ENCODE results near the gene ZNF140.

The ZNF140 gene

DNA sequence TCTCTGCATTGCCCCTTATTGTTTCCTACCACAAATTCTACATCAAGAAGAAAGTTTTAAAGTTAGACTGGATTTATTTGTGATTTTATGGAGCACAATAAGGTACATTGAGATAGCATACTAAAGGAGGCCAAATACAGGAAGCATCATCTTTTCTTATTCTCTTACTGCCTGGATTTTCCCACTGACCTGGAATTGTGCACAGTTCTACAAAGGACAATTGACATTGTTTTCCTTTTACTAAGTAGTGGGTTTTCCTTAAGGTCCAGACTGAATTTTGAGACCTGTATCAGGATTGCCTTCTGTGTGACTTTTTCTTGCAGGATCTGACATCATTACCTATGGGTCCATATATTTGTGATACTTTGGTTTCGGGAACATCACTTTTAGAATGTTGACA is 18.8 kb upstream of the ZNF140 start:
- no peak overlapping the region for H3K27ac ChIP-seq
- TF ChIP-seq CTCF (conservative IDR thresholded peaks at IDR 0.05) (no peak), ZFX (IDR thresholded peaks at IDR 0.05) (no peak)

DNA sequence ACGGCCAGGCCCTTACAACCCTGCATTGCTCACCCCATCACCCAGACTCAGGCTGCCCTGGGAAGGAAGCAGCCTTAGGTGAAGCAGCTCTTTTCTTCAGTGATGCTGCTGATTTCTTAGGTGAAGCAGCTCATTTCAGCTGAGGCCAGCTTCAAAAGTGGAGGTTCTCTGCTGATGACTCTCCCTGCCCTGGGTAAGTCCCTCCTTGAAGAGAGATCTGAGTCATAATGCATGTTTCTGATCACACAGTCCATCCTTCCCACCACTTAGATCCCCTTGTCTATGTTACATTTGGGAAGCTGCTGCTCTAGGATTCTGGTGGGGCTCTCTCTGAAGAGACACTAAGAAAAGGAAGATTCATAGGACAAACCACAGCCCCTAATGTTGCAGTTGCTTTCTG is 17.2 kb upstream of the ZNF140 start:
- TF ChIP-seq CTCF (conservative IDR thresholded peaks at IDR 0.05) (no peak), ZFX (IDR thresholded peaks at IDR 0.05) (no peak)
- H3K27ac ChIP-seq: no peak overlapping the region

- TF ChIP-seq ZFX (IDR thresholded peaks at IDR 0.05) (no peak), CTCF (conservative IDR thresholded peaks at IDR 0.05) (no peak)
- H3K27ac ChIP-seq: no peak overlapping the region
Measured at GRCh38 chr12:133073836-133074235, 6.9 kb upstream of the ZNF140 start.

GRCh38 chr12:133080026-133080367 is 726 bp upstream of the ZNF140 start:
- no peak for TF ChIP-seq ZFX (IDR thresholded peaks at IDR 0.05)
- TF ChIP-seq CTCF (conservative IDR thresholded peaks at IDR 0.05): no peak
- H3K27ac ChIP-seq: peak overlapping the region; percentile 65

GRCh38 chr12:133081159-133081780 is 547 bp downstream of the ZNF140 start:
- TF ChIP-seq CTCF (conservative IDR thresholded peaks at IDR 0.05) (no peak), ZFX (IDR thresholded peaks at IDR 0.05) (peak; percentile 20; the same call in 1 of the 2 replicates)
- peak overlapping the region; percentile 65 for H3K27ac ChIP-seq

GRCh38 chr12:133083345-133083744 is 2.6 kb downstream of the ZNF140 start:
- TF ChIP-seq ZFX (IDR thresholded peaks at IDR 0.05) (no peak), CTCF (conservative IDR thresholded peaks at IDR 0.05) (no peak)
- no peak overlapping the region for H3K27ac ChIP-seq

DNA sequence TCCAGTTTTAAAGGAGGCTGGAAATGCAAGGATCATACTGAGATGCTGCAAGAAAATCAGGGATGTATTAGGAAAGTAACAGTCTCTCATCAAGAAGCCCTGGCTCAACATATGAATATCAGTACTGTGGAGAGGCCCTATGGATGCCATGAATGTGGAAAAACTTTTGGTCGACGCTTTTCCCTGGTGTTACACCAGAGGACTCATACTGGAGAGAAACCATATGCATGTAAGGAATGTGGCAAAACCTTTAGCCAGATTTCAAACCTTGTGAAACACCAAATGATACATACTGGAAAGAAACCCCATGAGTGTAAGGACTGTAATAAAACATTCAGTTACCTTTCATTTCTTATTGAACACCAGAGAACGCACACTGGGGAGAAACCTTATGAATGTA is 24.9 kb downstream of the ZNF140 start:
- TF ChIP-seq CTCF (conservative IDR thresholded peaks at IDR 0.05) (no peak), ZFX (IDR thresholded peaks at IDR 0.05) (no peak)
- no peak overlapping the region for H3K27ac ChIP-seq
